Measurements from ENCODE around the gene TRIO.

TRIO gene

GRCh38 chr5:14447958-14448911 lies 305.1 kb downstream of the TRIO start:
- DNase-seq (ENCODE audit: extremely low spot score) = no peak
- POLR2A ChIA-PET = no interaction called here
- no peak for TF ChIP-seq BHLHE40 (IDR thresholded peaks at IDR 0.05; ENCODE audit: borderline replicate concordance)
- no peak for TF ChIP-seq FOXM1 (IDR thresholded peaks at IDR 0.05; ENCODE audit: borderline replicate concordance)
- no peak for TF ChIP-seq SP1 (IDR thresholded peaks at IDR 0.05)
- TF ChIP-seq ELF4 (IDR thresholded peaks at IDR 0.05) = no peak
- no peak for TF ChIP-seq NFRKB (IDR thresholded peaks at IDR 0.05)
- TF ChIP-seq LEF1 (IDR thresholded peaks at IDR 0.05; ENCODE audit: borderline replicate concordance) = no peak
- TF ChIP-seq FOXA1 (IDR thresholded peaks at IDR 0.05) = no peak
- no peak for TF ChIP-seq CTBP1 (IDR thresholded peaks at IDR 0.05; ENCODE audit: borderline replicate concordance)
- no peak for TF ChIP-seq ARNT (IDR thresholded peaks at IDR 0.05)
- no peak for TF ChIP-seq ZNF384 (IDR thresholded peaks at IDR 0.05)
- no peak for TF ChIP-seq PKNOX1 (IDR thresholded peaks at IDR 0.05)
- no peak for TF ChIP-seq SUZ12 (IDR thresholded peaks at IDR 0.05)
- no peak for TF ChIP-seq L3MBTL2 (conservative IDR thresholded peaks at IDR 0.05)
- TF ChIP-seq HDGF (IDR thresholded peaks at IDR 0.05; ENCODE audit: borderline replicate concordance) = no peak
- no peak for TF ChIP-seq TARDBP (IDR thresholded peaks at IDR 0.05)
- no peak for TF ChIP-seq FOXK2 (IDR thresholded peaks at IDR 0.05)
- CTCF ChIA-PET = interaction anchor here (0.5 kb wide), 1 partner anchor 929 kb away, joined by 3 read pairs; no protein-coding TSS in a partner anchor

- ChIA-PET POLR2A (no interaction called here), CTCF (no interaction called here)
- no peak for DNase-seq (ENCODE audit: extremely low spot score)
These were observed 306.0 kb downstream of the TRIO start for GRCh38 chr5:14449052-14449661.

GRCh38 chr5:14450018-14450524 lies 306.9 kb downstream of the TRIO start:
- DNase-seq (ENCODE audit: extremely low spot score) = no peak
- ChIA-PET CTCF (no interaction called here), POLR2A (no interaction called here)
- no peak for TF ChIP-seq ELF4 (IDR thresholded peaks at IDR 0.05)
- TF ChIP-seq TARDBP (IDR thresholded peaks at IDR 0.05) = no peak
- TF ChIP-seq NFRKB (IDR thresholded peaks at IDR 0.05) = no peak
- no peak for TF ChIP-seq BHLHE40 (IDR thresholded peaks at IDR 0.05; ENCODE audit: borderline replicate concordance)
- no peak for TF ChIP-seq LEF1 (IDR thresholded peaks at IDR 0.05; ENCODE audit: borderline replicate concordance)
- no peak for TF ChIP-seq ZNF384 (IDR thresholded peaks at IDR 0.05)
- TF ChIP-seq SUZ12 (IDR thresholded peaks at IDR 0.05) = no peak
- TF ChIP-seq FOXM1 (IDR thresholded peaks at IDR 0.05; ENCODE audit: borderline replicate concordance) = no peak
- TF ChIP-seq FOXK2 (IDR thresholded peaks at IDR 0.05) = no peak
- TF ChIP-seq SP1 (IDR thresholded peaks at IDR 0.05) = no peak
- no peak for TF ChIP-seq CTBP1 (IDR thresholded peaks at IDR 0.05; ENCODE audit: borderline replicate concordance)
- no peak for TF ChIP-seq HDGF (IDR thresholded peaks at IDR 0.05; ENCODE audit: borderline replicate concordance)
- TF ChIP-seq L3MBTL2 (conservative IDR thresholded peaks at IDR 0.05) = no peak
- no peak for TF ChIP-seq PKNOX1 (IDR thresholded peaks at IDR 0.05)

More at GRCh38 chr5:14449052-14449661, 306.0 kb downstream of the TRIO start:
- TF ChIP-seq ZNF384 (IDR thresholded peaks at IDR 0.05) (no peak), PKNOX1 (IDR thresholded peaks at IDR 0.05) (peak; percentile 88)

- no peak for DNase-seq (ENCODE audit: extremely low spot score)
- ChIA-PET POLR2A (no interaction called here), CTCF (no interaction called here)
- TF ChIP-seq FOXM1 (IDR thresholded peaks at IDR 0.05; ENCODE audit: borderline replicate concordance) = no peak
- TF ChIP-seq ELF4 (IDR thresholded peaks at IDR 0.05) = no peak
- no peak for TF ChIP-seq PKNOX1 (IDR thresholded peaks at IDR 0.05)
- TF ChIP-seq ZNF384 (IDR thresholded peaks at IDR 0.05) = no peak
- TF ChIP-seq HDGF (IDR thresholded peaks at IDR 0.05; ENCODE audit: borderline replicate concordance) = no peak
- TF ChIP-seq ARNT (IDR thresholded peaks at IDR 0.05) = no peak
- no peak for TF ChIP-seq TARDBP (IDR thresholded peaks at IDR 0.05)
- no peak for TF ChIP-seq NFRKB (IDR thresholded peaks at IDR 0.05)
- TF ChIP-seq LEF1 (IDR thresholded peaks at IDR 0.05; ENCODE audit: borderline replicate concordance) = no peak
- TF ChIP-seq SUZ12 (IDR thresholded peaks at IDR 0.05) = no peak
- TF ChIP-seq L3MBTL2 (conservative IDR thresholded peaks at IDR 0.05) = no peak
- TF ChIP-seq FOXK2 (IDR thresholded peaks at IDR 0.05) = no peak
These were observed 307.6 kb downstream of the TRIO start for GRCh38 chr5:14450742-14451141.

GRCh38 chr5:14451871-14452270 lies 308.7 kb downstream of the TRIO start:
- TF ChIP-seq ARNT (IDR thresholded peaks at IDR 0.05) = no peak
- TF ChIP-seq NFRKB (IDR thresholded peaks at IDR 0.05) = no peak
- TF ChIP-seq FOXM1 (IDR thresholded peaks at IDR 0.05; ENCODE audit: borderline replicate concordance) = no peak
- no peak for TF ChIP-seq CTBP1 (IDR thresholded peaks at IDR 0.05; ENCODE audit: borderline replicate concordance)
- TF ChIP-seq ZNF384 (IDR thresholded peaks at IDR 0.05) = no peak
- no peak for TF ChIP-seq PKNOX1 (IDR thresholded peaks at IDR 0.05)
- no peak for TF ChIP-seq SP1 (IDR thresholded peaks at IDR 0.05)
- no peak for TF ChIP-seq FOXK2 (IDR thresholded peaks at IDR 0.05)
- no peak for TF ChIP-seq SUZ12 (IDR thresholded peaks at IDR 0.05)
- TF ChIP-seq FOXA1 (IDR thresholded peaks at IDR 0.05) = no peak
- TF ChIP-seq L3MBTL2 (conservative IDR thresholded peaks at IDR 0.05) = no peak
- no peak for TF ChIP-seq HDGF (IDR thresholded peaks at IDR 0.05; ENCODE audit: borderline replicate concordance)
- DNase-seq (ENCODE audit: extremely low spot score) = no peak
- ChIA-PET POLR2A (no interaction called here), CTCF (no interaction called here)
